Skin of body (tissue), 2 donors: Measurements from ENCODE around the gene ARHGAP26. TPM values are rescaled to one million over a fixed set of nuclear protein-coding genes. Genes with fewer than 3 reads are reported as not detected.

Source experiments
- DNase-seq: peaks from one replicate; lab custom pipeline; 2025; lab: John Stamatoyannopoulos, UW
- total RNA-seq: library from RNA; depleted of rRNA; stranded (reverse); fragments of >200 nt; gene quantifications from one replicate; pipeline ENCODE4 v1.2.3, GENCODE V29; 2014

ARHGAP26 gene
- total RNA-seq, 1 donor from 2014 or later, result 40.6 TPM

DNA sequence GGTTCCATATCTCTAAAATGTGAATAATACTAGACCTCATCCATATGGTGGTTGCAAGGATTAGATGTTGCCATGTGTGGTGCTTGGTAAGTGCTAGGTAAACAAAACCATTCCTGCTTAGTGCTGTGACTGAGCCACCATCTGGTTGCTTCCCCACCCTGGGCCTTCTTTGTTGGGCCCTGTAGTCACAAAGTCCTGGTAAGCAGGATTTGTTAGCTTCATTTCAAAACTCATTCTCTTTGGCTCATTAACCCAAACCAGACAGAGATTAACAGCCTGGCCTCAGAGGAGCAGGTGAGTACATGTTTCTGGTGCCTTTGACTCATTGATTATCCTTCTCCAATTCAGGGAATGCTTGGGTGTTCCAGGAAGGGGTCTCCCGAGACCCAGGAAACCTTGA, 240.2 kb downstream of the ARHGAP26 start:
- DNase-seq, result no peak

DNA sequence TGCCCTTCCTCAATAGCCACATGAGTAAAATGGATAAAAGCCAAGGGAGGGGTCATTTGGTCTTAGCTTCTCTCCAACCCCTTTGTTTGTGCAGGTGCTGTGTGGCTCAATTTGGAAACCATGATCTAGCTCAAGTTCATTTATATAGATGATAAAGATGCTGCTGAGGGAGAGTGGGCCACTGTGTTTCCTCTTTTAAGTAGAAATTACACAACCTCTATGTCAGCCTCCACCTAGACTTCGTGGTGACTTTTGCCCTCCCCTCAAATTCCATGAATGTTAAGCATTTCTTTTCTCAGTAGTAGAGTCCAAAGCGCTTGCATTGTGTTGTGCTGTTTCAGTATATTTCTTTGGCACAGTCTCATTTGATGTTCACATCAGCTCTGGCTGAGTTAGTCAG, 241.4 kb downstream of the ARHGAP26 start:
- no peak for DNase-seq

DNA sequence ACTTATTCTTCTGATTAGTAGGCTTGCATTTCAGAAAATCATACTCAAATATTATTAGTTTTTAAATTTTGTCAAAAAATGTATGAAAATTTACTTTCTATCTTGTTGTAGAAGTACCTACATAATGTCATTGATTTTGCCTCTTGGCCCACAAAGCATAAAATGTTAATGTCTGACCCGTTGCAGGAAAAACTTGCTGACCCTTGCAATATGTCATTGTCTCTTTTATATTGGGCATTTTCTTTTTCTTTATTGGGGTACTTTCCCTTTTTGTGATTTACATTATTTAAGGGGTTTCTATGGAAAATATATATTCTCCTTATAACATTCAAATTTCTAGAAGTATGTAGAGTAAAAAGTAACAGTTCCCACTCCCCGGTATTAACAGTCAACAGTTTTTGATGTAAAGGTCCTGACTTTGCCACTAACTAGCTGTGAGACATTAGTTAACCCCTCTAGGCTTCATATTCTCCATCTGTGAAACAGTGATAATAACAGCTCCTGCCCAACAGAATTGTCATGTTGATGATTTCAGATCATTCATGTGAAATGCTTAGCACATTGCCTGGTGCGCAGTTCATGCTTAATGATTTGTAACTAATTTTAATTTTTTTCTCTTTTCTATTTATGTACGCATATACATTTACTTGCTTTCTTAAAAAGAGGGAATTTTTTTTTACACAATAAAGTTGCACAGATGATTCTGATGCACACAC, 243.2 kb downstream of the ARHGAP26 start:
- DNase-seq, result no peak

DNA sequence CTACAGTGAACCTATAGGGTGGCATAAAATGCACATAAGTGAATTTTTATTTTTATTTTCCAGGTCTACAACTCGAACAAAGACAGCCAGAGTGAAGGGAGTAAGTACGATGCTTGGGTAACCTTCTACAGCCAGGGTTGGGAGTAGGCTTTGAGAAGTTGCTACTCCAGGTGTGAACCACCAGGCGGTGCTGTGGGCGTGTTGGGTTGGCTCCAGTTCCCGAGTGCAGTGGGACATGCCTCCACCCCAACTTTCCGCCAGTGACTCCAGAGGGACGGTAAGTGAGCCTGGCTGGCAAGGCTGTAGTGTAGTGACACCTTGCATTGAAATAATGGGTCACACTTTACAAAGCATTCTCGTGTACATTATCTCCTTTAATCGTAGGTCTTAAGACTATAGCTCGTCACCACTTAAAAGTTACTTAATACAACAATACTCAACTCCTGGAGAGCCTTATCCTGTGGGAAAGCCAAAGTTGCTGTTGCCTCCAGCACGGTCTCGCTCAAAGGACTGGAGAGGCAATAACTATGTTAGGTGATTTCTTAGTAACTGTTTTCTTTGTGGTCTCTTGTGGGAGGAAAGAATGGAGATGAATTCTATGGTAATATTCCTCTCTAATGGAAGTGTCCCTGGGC, 244.0 kb downstream of the ARHGAP26 start:
- DNase-seq, result no peak

DNA sequence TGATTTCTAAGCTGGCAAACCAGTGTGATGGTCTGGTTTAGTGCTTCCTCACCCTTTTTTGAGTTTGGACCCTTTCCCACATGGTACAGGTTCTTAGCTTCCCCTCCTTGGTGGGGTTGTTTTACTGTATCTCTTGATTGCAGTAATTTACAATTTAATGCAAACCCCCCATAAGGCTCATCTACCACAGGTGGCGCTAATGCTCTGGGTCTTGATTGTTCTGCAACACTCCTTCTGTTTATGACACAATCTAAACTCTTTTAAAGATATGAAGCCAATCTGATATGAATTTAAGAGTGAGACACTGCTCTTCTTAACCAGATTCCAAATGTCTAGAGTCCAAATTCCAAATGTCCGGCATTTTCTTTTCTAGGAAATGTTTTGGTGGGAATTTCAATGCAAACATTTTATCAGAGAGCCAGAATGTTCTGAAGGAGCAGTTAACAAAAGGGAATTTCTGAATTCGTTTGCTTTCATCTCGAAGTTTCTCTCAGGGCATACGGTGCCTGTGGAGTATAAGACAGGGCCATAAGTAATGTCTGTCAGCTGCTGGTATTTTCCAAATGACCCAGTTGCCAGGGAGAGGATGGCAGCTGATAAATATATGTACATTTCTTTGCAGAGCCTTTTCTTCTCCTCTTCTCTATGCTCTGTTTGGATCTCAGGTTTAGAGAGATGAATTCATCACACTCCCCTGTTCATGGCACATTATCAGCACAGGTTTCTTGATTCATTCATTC, 246.8 kb downstream of the ARHGAP26 start:
- DNase-seq, result no peak

- DNase-seq, result no peak
These were observed 247.4 kb downstream of the ARHGAP26 start for GRCh38 chr5:143017541-143017940.

GRCh38 chr5:143017992-143018391, 247.8 kb downstream of the ARHGAP26 start:
- DNase-seq, result no peak

GRCh38 chr5:143019157-143019556, 249.0 kb downstream of the ARHGAP26 start:
- DNase-seq, result no peak

- no peak for DNase-seq
These were observed 249.7 kb downstream of the ARHGAP26 start for GRCh38 chr5:143019614-143020515.

DNA sequence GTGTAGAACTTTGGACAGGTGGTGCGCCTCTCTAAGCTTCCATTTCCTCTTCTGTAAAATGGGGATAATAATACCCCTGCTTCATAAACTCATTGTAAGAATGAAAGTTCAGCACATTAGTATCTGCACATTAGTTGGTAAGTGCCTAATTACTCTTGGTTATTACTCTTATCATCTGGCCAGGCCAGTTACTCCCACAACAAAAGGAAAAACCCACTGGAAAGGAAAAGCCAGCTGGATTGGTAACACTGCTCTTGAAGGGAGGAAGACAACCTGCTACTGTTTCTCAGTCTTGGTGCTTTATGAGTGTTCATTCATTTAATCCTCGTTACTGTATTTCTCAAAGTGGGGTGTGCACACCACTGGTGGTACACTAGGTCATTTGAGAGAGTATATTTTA, 251.4 kb downstream of the ARHGAP26 start:
- DNase-seq, result no peak

DNA sequence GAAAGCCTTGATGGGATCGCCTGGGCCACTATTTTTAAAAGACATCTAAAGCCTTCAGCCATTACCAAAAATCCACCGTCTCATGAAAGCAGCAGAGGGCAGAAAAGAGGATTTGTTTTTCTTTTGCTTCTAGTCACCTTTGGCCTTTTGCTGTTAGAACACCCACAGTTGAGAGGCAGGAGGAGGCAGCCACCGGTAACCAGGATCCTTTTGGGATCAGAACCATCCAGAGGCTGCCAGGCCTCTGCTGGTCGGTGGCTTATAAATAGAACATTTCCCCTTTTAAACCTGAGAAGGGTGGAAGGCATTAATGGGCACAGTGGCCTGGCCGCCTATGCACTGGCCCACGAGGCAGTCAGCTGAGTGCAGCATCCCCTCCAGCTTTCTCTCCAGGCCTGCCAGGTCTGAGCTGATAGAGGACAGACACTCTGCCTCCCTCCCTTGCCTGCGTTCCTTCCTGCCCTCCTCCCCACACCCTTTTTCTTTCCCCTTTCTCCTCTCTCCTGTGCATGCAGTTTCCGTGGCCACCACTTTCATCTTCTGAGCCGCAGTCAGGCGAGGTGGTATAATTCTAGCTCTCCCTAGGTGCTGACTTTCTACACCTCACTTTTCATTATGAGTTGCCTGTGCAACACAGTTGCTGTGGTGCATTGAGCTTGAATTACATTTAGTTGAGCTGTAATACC, 253.4 kb downstream of the ARHGAP26 start:
- no peak for DNase-seq

- no peak for DNase-seq
These were observed 254.2 kb downstream of the ARHGAP26 start for GRCh38 chr5:143024228-143024920.

DNA sequence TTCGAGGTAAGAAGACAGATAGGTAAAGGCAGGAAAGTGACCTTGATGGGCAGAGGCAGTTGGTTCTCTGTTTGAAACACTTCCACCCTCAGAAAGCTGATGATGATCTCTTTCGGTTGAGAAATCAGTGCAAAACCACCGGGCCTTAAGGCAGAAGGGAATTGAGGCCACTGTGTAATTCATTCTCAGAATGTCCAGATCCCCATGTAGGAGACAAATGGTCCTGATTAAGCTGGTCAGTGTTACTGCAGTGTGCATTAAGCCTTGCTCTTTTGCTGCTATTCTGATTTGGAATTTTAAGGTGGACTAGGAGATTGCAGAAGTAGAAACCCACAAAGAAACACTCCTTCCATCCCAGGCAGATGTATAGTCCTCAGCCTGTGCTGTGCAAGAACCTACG, 255.2 kb downstream of the ARHGAP26 start:
- no peak for DNase-seq

DNA sequence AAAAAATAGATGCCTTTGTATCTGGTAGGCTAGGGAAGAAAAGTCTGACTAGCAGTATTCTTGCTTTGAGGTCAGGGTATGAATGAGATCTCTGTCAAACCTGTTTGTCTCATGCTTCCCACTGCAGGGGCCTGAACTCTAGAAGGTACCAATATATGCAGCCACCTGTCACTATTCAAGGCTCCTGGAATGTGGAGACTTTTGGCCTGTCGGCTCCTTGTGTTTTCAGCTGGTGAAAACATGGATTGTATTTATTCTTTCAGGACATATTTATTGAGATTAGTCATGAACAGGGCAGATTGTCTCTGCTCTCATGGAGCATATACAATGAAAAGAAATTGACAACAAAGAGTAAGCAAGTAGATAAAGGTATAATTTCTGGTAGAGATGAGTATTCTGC, 255.8 kb downstream of the ARHGAP26 start:
- DNase-seq, result no peak

DNA sequence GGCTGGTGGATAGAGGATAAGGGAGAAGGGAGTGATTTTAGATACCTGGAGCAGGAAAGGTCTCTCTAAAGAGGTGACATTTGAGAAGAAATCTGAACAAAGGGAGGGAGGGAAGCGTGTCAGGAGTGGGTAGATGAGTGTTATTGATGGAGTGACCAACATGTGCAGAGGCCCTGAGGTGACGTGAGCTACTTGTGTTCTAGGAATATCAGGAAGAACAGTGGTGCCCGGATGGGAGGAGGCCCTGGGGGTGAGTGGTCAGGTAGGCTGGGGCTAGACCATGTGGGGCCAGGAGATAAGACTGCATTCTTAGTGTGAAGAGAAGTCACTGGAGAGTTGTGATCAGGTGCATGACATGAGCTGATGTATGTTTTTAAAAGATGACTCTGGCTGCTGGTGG, 256.2 kb downstream of the ARHGAP26 start:
- DNase-seq, result no peak

DNA sequence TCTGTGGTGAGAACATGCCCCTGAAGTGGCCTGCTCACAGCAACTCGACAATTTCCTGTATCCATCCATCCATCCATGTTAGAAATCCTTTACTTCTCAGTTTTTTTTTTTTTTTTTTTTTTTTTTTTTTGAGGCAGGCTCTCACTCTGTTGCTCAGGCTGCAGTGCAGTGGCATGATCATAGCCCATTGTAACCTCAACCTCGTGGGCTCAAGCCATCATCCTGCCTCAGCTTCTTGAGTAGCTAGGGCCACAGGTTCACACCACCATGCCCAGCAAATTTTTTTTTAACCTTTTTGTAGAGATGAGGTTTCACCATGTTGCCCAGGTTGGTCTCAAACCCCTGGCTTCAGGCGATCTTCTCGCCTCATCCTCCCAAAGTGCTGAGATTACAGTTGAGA, 259.1 kb downstream of the ARHGAP26 start:
- DNase-seq, result no peak

GRCh38 chr5:143030349-143030748, 260.2 kb downstream of the ARHGAP26 start:
- no peak for DNase-seq

DNA sequence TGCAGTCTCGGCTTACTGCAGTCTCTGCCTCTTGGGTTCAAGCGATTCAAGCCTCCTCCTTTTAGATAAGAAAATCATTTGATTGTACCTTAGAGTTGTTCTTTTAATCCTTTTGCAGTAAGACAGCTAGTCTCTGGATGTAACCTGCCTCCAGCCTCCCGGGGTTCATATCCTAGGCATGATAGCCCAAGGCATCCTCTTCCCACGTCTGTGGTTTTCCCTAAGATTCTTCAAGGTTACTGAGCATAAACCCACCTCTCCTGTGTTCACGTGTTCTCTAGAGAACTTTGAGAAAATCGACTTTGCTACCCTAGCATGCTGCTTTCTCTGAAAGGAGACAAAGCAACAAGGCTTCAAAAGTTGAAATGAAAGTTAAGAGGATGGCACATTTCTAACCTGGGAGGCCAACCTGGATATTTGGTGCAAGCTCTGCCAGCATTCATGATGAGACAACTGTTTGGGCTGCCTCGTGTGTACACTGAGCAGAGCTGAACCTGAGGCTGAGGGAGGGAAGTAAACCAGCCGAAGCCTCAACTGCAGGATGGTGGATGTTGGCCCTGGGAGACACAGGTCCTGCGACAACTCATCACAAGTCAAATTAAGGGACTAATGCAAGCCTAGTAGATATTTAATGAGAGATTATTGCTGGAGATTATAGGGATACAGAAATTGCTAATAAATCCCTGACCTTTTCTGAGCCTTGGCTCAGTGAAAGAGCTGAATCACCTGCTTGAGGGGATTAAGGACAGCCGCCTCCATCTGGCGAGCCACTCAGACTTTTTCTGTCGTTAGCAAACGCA, 261.8 kb downstream of the ARHGAP26 start:
- DNase-seq, result no peak

DNA sequence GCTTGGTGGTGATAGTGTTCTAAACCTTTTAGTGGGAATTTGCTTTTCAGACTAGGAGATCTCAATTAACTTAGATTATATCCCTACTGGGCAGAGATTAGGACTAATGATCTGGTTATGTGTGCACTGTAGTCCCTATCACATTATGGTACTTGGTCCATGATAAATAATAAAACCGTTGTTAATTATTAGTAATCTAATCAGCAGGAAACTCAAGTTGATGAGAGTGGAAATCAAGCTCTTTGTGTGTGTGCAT, 262.3 kb downstream of the ARHGAP26 start:
- DNase-seq, result no peak
